HEK293 (cell line): Measurements from ENCODE around the gene RASL12.

Experiments used
- CTCF ChIA-PET: fragments of 350-600 bp; formaldehyde crosslinking; extraction: SDS; loops from one replicate; lab custom pipeline; 2021; ENCODE audit warnings: antibody characterized with exemption; lab: Yijun Ruan, JAX
- POLR2A ChIA-PET: fragments of 300-600 bp; formaldehyde crosslinking; extraction: SDS; loops from one replicate; lab custom pipeline; 2020; ENCODE audit warnings: antibody characterized with exemption, inconsistent platforms; lab: Yijun Ruan, JAX
- H3K27ac ChIP-seq: fragments of 200-500 bp; sonication (Bioruptor generic); 2 replicates; pipeline ENCODE4 v1.5.1; 2014; ENCODE audit warnings: low read depth, low read length, control low read depth, inconsistent platforms; ENCODE audit errors: extremely low read depth
- H3K36me3 ChIP-seq, 2 experiments: fragments of 200-500 bp in 1 of 2; sonication (Bioruptor generic) in 1 of 2; 1 replicate in 1 of 2; 2 replicates in 1 of 2; pipeline ENCODE4 v1.5.1; 2014 to 2017; ENCODE audit warnings: inconsistent platforms in 2 of 2, low read length in 2 of 2; ENCODE audit not compliant: control insufficient read depth in 2 of 2, insufficient read depth in 1 of 2
- H3K4me1 ChIP-seq: fragments of 200-500 bp; sonication (Bioruptor generic); 2 replicates; pipeline ENCODE4 v1.5.1; 2014; ENCODE audit warnings: mild to moderate bottlenecking, low read length, inconsistent platforms; ENCODE audit not compliant: control insufficient read depth, insufficient read depth
- H3K4me3 ChIP-seq: 2 replicates; pipeline ENCODE4 v1.5.1; 2011; ENCODE audit warnings: low read depth, mild to moderate bottlenecking, control low read depth, low read length, moderate library complexity
- H3K9me3 ChIP-seq: fragments of 200-500 bp; sonication (Bioruptor generic); 2 replicates; pipeline ENCODE4 v1.5.1; 2014; ENCODE audit warnings: low read depth, low read length, inconsistent platforms; ENCODE audit not compliant: control insufficient read depth, insufficient read depth
- KLF7 ChIP-seq: fragments of 450-650 bp; formaldehyde crosslinking; IDR thresholded peaks from 2 replicates; pipeline ENCODE4 v1.5.1; 2016; ENCODE audit warnings: missing biosample characterization, missing genetic modification characterization, borderline replicate concordance
- ZNF433 ChIP-seq: fragments of 450-650 bp; formaldehyde crosslinking; IDR thresholded peaks from 2 replicates; pipeline ENCODE4 v1.5.1; 2016; ENCODE audit warnings: missing biosample characterization, missing genetic modification characterization, low read depth
- ZNF473 ChIP-seq: fragments of 450-650 bp; formaldehyde crosslinking; IDR thresholded peaks from 2 replicates; pipeline ENCODE4 v1.5.1; 2017; ENCODE audit warnings: missing biosample characterization, missing genetic modification characterization
- ZNF544 ChIP-seq: fragments of 450-650 bp; formaldehyde crosslinking; IDR thresholded peaks from 2 replicates; pipeline ENCODE4 v1.5.0; 2017; ENCODE audit warnings: missing biosample characterization, missing genetic modification characterization
- ZNF600 ChIP-seq: fragments of 450-650 bp; formaldehyde crosslinking; IDR thresholded peaks from 2 replicates; pipeline ENCODE4 v1.5.1; 2016; ENCODE audit warnings: missing biosample characterization, missing genetic modification characterization
- ZNF837 ChIP-seq: fragments of 450-650 bp; formaldehyde crosslinking; IDR thresholded peaks from 2 replicates; pipeline ENCODE4 v1.5.1; 2016; ENCODE audit warnings: missing biosample characterization, missing genetic modification characterization
- TF ChIP-seq, protein P1 (sequence below): fragments of 450-650 bp; formaldehyde crosslinking; optimal IDR thresholded peaks from 2 replicates; pipeline ENCODE3; 2016; ENCODE audit warnings: missing biosample characterization, mild to moderate bottlenecking, missing genetic modification characterization
- TF ChIP-seq, protein P2 (sequence below): fragments of 450-650 bp; formaldehyde crosslinking; IDR thresholded peaks from 2 replicates; pipeline ENCODE4 v1.5.1; 2016; ENCODE audit warnings: missing biosample characterization, missing genetic modification characterization
- TF ChIP-seq, protein P3 (sequence below): IDR thresholded peaks from 2 replicates; pipeline ENCODE4 v1.6.1; 2011; ENCODE audit warnings: mild to moderate bottlenecking, low read depth, low read length, borderline replicate concordance
- TF ChIP-seq, protein P4 (sequence below): fragments of 450-650 bp; formaldehyde crosslinking; IDR thresholded peaks from 2 replicates; pipeline ENCODE4 v1.5.1; 2016; ENCODE audit warnings: missing biosample characterization, missing genetic modification characterization
- TF ChIP-seq, protein P5 (sequence below): fragments of 450-650 bp; formaldehyde crosslinking; IDR thresholded peaks from 2 replicates; pipeline ENCODE4 v1.5.1; 2016; ENCODE audit warnings: missing biosample characterization, missing genetic modification characterization

The RASL12 gene

DNA sequence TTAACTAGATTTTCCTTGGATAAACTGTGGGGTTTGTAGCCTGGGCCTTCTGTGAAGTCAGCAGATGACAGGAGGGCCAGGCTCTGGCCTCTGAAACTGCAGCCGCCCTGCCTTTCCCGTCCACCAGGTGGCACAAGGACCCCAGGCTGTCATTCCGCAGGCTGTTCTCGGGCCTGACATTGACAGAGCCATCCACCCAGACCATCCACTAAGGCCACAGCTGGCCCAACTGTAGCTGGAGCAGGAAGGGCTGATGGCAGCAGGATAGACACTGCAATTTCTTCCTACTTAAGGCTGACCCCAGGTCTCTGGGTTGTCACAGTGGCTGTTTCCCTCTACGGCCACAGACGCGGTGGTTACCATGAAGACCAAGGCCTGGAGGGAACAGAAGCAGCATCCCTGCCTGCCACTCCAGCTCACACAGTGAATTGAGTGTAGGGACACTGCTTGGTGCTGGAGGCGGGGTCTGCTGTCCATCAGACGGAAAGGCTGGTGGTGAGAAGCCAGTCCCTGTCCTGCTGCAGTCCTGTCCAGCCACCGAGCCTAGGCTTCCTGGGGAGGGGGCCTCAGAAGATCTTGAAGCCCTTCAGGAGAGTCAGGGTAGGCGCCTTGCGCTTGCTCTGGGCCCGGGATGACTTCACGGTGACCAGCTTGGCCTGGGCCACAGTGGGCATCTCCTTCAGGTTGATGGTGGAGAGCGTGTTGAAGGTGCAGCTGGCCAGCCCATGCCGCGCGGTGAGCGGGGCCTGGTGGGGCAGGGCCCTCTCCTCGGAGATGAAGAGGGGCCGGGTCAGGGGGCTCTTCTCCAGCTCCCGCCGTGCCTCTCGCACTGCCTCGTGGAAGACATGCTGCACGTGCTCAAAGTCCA lies 13.2 kb downstream of the RASL12 start (continued):
- TF ChIP-seq, protein P1, sequence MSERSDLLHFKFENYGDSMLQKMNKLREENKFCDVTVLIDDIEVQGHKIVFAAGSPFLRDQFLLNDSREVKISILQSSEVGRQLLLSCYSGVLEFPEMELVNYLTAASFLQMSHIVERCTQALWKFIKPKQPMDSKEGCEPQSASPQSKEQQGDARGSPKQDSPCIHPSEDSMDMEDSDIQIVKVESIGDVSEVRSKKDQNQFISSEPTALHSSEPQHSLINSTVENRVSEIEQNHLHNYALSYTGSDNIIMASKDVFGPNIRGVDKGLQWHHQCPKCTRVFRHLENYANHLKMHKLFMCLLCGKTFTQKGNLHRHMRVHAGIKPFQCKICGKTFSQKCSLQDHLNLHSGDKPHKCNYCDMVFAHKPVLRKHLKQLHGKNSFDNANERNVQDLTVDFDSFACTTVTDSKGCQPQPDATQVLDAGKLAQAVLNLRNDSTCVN (tag by site-specific recombination): no peak
- TF ChIP-seq, protein P2, sequence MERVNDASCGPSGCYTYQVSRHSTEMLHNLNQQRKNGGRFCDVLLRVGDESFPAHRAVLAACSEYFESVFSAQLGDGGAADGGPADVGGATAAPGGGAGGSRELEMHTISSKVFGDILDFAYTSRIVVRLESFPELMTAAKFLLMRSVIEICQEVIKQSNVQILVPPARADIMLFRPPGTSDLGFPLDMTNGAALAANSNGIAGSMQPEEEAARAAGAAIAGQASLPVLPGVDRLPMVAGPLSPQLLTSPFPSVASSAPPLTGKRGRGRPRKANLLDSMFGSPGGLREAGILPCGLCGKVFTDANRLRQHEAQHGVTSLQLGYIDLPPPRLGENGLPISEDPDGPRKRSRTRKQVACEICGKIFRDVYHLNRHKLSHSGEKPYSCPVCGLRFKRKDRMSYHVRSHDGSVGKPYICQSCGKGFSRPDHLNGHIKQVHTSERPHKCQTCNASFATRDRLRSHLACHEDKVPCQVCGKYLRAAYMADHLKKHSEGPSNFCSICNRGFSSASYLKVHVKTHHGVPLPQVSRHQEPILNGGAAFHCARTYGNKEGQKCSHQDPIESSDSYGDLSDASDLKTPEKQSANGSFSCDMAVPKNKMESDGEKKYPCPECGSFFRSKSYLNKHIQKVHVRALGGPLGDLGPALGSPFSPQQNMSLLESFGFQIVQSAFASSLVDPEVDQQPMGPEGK (tag by site-specific recombination): no peak
- TF ChIP-seq, protein P3, sequence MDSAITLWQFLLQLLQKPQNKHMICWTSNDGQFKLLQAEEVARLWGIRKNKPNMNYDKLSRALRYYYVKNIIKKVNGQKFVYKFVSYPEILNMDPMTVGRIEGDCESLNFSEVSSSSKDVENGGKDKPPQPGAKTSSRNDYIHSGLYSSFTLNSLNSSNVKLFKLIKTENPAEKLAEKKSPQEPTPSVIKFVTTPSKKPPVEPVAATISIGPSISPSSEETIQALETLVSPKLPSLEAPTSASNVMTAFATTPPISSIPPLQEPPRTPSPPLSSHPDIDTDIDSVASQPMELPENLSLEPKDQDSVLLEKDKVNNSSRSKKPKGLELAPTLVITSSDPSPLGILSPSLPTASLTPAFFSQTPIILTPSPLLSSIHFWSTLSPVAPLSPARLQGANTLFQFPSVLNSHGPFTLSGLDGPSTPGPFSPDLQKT: no peak

DNA sequence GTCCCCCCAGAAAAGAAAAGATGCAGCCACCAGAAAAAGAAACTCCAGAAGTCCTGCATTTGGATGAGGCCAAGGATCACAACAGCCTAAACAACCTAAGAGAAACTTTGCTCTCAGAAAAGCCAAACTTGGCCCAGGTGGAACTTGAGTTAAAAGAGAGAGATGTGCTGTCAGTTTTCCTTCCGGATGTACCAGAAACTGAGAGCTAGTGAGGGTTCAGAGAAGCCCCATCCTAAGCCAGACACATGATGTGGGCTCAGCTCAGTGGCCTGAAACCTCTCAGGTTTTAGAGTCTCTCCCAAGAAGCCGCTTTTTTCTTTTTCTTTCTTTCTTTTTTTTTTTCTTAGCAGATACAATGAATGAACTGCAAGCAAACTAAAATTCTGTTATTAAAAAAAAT lies 14.8 kb downstream of the RASL12 start:
- Histone ChIP-seq H3K4me3 (no peak overlapping the region), H3K9me3 (no peaks in the 10 kb centered on the region), H3K27ac (no peak overlapping the region), H3K36me3 (no peaks in the 10 kb centered on the region), H3K4me1 (no peaks in the 10 kb centered on the region)
- no peak for TF ChIP-seq ZNF473
- ChIA-PET POLR2A (interaction anchor here (0.7 kb wide), 1 partner anchor 212 kb away, joined by 8 read pairs; no protein-coding TSS in a partner anchor), CTCF (interaction anchor here (0.5 to 7.4 kb wide), 12 partner anchors 19 to 837 kb away, joined by 3 to 94 read pairs (median 4); partner anchors contain the start of genes KBTBD13 and UBAP1L)

DNA sequence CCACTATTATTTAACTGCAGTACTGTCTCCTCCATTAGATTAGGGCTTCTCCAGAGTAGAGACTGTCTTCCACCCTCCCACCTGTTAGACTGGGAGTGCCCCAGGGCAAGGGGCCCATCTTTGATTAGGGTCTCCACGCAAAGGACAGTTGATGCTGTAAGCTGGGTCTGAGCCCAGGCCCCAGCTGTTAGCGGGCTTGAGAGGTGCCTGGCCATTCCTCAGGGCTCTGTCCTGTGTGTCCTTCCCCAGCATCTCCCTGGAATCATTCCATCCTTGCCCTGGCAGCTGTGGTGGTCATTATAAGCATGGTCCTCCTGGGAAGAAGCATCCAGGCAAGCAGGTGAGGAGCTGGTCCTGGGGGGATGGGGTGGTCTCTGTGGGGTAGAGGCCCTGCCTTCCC lies 16.5 kb downstream of the RASL12 start:
- ChIA-PET POLR2A (interaction anchor here (0.6 kb wide), 1 partner anchor 33 kb away, joined by 3 read pairs; no protein-coding TSS in a partner anchor), CTCF (interaction anchor here (7.4 kb wide), 1 partner anchor 31 kb away, joined by 94 read pairs; no protein-coding TSS in a partner anchor)
- H3K4me3 ChIP-seq: no peak overlapping the region
- no peaks in the 10 kb centered on the region for H3K9me3 ChIP-seq
- no peaks in the 10 kb centered on the region for H3K4me1 ChIP-seq
- H3K36me3 ChIP-seq: no peaks in the 10 kb centered on the region
- no peak for TF ChIP-seq ZNF600 (tag by site-specific recombination)
- TF ChIP-seq, protein P4, sequence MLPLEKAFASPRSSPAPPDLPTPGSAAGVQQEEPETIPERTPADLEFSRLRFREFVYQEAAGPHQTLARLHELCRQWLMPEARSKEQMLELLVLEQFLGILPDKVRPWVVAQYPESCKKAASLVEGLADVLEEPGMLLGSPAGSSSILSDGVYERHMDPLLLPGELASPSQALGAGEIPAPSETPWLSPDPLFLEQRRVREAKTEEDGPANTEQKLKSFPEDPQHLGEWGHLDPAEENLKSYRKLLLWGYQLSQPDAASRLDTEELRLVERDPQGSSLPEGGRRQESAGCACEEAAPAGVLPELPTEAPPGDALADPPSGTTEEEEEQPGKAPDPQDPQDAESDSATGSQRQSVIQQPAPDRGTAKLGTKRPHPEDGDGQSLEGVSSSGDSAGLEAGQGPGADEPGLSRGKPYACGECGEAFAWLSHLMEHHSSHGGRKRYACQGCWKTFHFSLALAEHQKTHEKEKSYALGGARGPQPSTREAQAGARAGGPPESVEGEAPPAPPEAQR (tag by site-specific recombination): no peak
- TF ChIP-seq, protein P5, sequence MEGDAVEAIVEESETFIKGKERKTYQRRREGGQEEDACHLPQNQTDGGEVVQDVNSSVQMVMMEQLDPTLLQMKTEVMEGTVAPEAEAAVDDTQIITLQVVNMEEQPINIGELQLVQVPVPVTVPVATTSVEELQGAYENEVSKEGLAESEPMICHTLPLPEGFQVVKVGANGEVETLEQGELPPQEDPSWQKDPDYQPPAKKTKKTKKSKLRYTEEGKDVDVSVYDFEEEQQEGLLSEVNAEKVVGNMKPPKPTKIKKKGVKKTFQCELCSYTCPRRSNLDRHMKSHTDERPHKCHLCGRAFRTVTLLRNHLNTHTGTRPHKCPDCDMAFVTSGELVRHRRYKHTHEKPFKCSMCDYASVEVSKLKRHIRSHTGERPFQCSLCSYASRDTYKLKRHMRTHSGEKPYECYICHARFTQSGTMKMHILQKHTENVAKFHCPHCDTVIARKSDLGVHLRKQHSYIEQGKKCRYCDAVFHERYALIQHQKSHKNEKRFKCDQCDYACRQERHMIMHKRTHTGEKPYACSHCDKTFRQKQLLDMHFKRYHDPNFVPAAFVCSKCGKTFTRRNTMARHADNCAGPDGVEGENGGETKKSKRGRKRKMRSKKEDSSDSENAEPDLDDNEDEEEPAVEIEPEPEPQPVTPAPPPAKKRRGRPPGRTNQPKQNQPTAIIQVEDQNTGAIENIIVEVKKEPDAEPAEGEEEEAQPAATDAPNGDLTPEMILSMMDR (tag by site-specific recombination): no peak
- TF ChIP-seq ZNF544 (tag by site-specific recombination): no peak
- no peak for TF ChIP-seq ZNF837
- no peak for TF ChIP-seq KLF7
- TF ChIP-seq ZNF433: no peak
- H3K27ac ChIP-seq: no peak overlapping the region
